ENCODE measurements around the gene RXFP2.

The RXFP2 gene

GRCh38 chr13:31803311-31803710 is 64.0 kb downstream of the RXFP2 start:
- H3K36me3 ChIP-seq (ENCODE audit: insufficient read depth, low read length), result no peaks in the 10 kb centered on the region
- H3K4me2 ChIP-seq (ENCODE audit: insufficient read depth, low read length), result no peak overlapping the region
- H3K79me2 ChIP-seq (ENCODE audit: insufficient read depth, low read length), result no peaks in the 10 kb centered on the region
- H3K9ac ChIP-seq (ENCODE audit: low read depth, low read length), result no peak overlapping the region
- no peaks in the 10 kb centered on the region for H3K9me3 ChIP-seq (ENCODE audit: insufficient read depth, low read length, severe bottlenecking)
- H3K4me3 ChIP-seq (ENCODE audit: low read depth in 1 of 2, low read length in 2 of 2), result no peak overlapping the region
- DNase-seq, result no peak
- H3K27me3 ChIP-seq (ENCODE audit: insufficient read depth, low read length, poor library complexity), result no peaks in the 10 kb centered on the region
- no peaks in the 10 kb centered on the region for H3K4me1 ChIP-seq (ENCODE audit: insufficient read depth, low read length)
- no peak overlapping the region for H2AFZ ChIP-seq (ENCODE audit: low read depth, low read length)
- H3K27ac ChIP-seq (ENCODE audit: low read length), result no peak overlapping the region
- TF ChIP-seq, protein P1, sequence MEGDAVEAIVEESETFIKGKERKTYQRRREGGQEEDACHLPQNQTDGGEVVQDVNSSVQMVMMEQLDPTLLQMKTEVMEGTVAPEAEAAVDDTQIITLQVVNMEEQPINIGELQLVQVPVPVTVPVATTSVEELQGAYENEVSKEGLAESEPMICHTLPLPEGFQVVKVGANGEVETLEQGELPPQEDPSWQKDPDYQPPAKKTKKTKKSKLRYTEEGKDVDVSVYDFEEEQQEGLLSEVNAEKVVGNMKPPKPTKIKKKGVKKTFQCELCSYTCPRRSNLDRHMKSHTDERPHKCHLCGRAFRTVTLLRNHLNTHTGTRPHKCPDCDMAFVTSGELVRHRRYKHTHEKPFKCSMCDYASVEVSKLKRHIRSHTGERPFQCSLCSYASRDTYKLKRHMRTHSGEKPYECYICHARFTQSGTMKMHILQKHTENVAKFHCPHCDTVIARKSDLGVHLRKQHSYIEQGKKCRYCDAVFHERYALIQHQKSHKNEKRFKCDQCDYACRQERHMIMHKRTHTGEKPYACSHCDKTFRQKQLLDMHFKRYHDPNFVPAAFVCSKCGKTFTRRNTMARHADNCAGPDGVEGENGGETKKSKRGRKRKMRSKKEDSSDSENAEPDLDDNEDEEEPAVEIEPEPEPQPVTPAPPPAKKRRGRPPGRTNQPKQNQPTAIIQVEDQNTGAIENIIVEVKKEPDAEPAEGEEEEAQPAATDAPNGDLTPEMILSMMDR (IDR thresholded peaks at IDR 0.05; ENCODE audit: borderline replicate concordance, extremely low read depth, low read length, poor library complexity, severe bottlenecking), result no peak
- no peak for TF ChIP-seq EZH2 (IDR thresholded peaks at IDR 0.05; ENCODE audit: borderline replicate concordance, low read depth, low read length, severe bottlenecking)
- no peak for ATAC-seq (ENCODE audit: insufficient read depth, low read depth)
- H4K20me1 ChIP-seq (ENCODE audit: insufficient read depth, low read length), result no peaks in the 10 kb centered on the region

DNA sequence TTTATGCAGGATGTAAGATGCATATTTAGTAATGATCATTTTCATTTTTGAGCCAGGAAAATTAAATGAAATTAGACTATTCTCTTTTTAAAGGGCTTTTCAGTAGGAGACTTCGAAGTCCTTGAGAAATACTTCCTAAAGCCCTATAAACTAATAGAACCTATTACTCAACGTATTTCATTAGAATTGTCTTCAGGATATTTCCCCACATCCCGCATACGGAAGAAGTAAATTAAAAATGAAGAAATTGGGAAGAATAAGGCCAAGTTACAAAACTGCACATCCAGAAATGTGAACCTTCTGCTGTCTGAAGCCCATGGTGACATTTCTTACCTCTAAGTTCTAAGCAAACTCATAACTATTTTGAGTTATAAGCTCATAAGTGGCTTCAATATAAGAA is 66.5 kb downstream of the RXFP2 start:
- H3K79me2 ChIP-seq (ENCODE audit: insufficient read depth, low read length), result no peaks in the 10 kb centered on the region
- no peaks in the 10 kb centered on the region for H3K36me3 ChIP-seq (ENCODE audit: insufficient read depth, low read length)
- H4K20me1 ChIP-seq (ENCODE audit: insufficient read depth, low read length), result no peaks in the 10 kb centered on the region
- no peak overlapping the region for H3K4me2 ChIP-seq (ENCODE audit: insufficient read depth, low read length)
- no peak overlapping the region for H3K27ac ChIP-seq (ENCODE audit: low read length)
- H2AFZ ChIP-seq (ENCODE audit: low read depth, low read length), result no peak overlapping the region
- H3K4me3 ChIP-seq (ENCODE audit: low read depth in 1 of 2, low read length in 2 of 2), result no peak overlapping the region
- TF ChIP-seq, protein P1 (IDR thresholded peaks at IDR 0.05; ENCODE audit: borderline replicate concordance, extremely low read depth, low read length, poor library complexity, severe bottlenecking), result no peak
- no peak for TF ChIP-seq EZH2 (IDR thresholded peaks at IDR 0.05; ENCODE audit: borderline replicate concordance, low read depth, low read length, severe bottlenecking)
- DNase-seq, result no peak
- H3K9ac ChIP-seq (ENCODE audit: low read depth, low read length), result no peak overlapping the region
- H3K9me3 ChIP-seq (ENCODE audit: insufficient read depth, low read length, severe bottlenecking), result peaks cover 3% of the 10 kb centered on the region
- no peaks in the 10 kb centered on the region for H3K27me3 ChIP-seq (ENCODE audit: insufficient read depth, low read length, poor library complexity)
- no peak for ATAC-seq (ENCODE audit: insufficient read depth, low read depth)
- no peaks in the 10 kb centered on the region for H3K4me1 ChIP-seq (ENCODE audit: insufficient read depth, low read length)

GRCh38 chr13:31807090-31807541 is 67.8 kb downstream of the RXFP2 start:
- DNase-seq, result no peak
- no peak overlapping the region for H2AFZ ChIP-seq (ENCODE audit: low read depth, low read length)
- no peaks in the 10 kb centered on the region for H3K4me1 ChIP-seq (ENCODE audit: insufficient read depth, low read length)
- peaks cover 3% of the 10 kb centered on the region for H3K9me3 ChIP-seq (ENCODE audit: insufficient read depth, low read length, severe bottlenecking)
- H4K20me1 ChIP-seq (ENCODE audit: insufficient read depth, low read length), result no peaks in the 10 kb centered on the region
- peak; percentile 37; the same call in 1 of the 3 replicates for ATAC-seq (ENCODE audit: insufficient read depth, low read depth)
- no peak overlapping the region for H3K4me2 ChIP-seq (ENCODE audit: insufficient read depth, low read length)
- no peaks in the 10 kb centered on the region for H3K36me3 ChIP-seq (ENCODE audit: insufficient read depth, low read length)
- H3K4me3 ChIP-seq (ENCODE audit: low read depth in 1 of 2, low read length in 2 of 2), result no peak overlapping the region
- no peak overlapping the region for H3K27ac ChIP-seq (ENCODE audit: low read length)
- TF ChIP-seq, protein P1 (IDR thresholded peaks at IDR 0.05; ENCODE audit: borderline replicate concordance, extremely low read depth, low read length, poor library complexity, severe bottlenecking), result no peak
- TF ChIP-seq EZH2 (IDR thresholded peaks at IDR 0.05; ENCODE audit: borderline replicate concordance, low read depth, low read length, severe bottlenecking), result no peak
- no peaks in the 10 kb centered on the region for H3K27me3 ChIP-seq (ENCODE audit: insufficient read depth, low read length, poor library complexity)
- H3K79me2 ChIP-seq (ENCODE audit: insufficient read depth, low read length), result no peaks in the 10 kb centered on the region
- H3K9ac ChIP-seq (ENCODE audit: low read depth, low read length), result no peak overlapping the region

- Histone ChIP-seq H3K27me3 (ENCODE audit: insufficient read depth, low read length, poor library complexity) (no peaks in the 10 kb centered on the region), H3K4me2 (ENCODE audit: insufficient read depth, low read length) (no peak overlapping the region), H3K27ac (ENCODE audit: low read length) (no peak overlapping the region), H3K79me2 (ENCODE audit: insufficient read depth, low read length) (no peaks in the 10 kb centered on the region), H2AFZ (ENCODE audit: low read depth, low read length) (no peak overlapping the region), H3K4me3 (ENCODE audit: low read depth in 1 of 2, low read length in 2 of 2) (no peak overlapping the region), H3K9ac (ENCODE audit: low read depth, low read length) (no peak overlapping the region), H4K20me1 (ENCODE audit: insufficient read depth, low read length) (no peaks in the 10 kb centered on the region), H3K9me3 (ENCODE audit: insufficient read depth, low read length, severe bottlenecking) (peaks cover 10% of the 10 kb centered on the region), H3K36me3 (ENCODE audit: insufficient read depth, low read length) (no peaks in the 10 kb centered on the region), H3K4me1 (ENCODE audit: insufficient read depth, low read length) (no peaks in the 10 kb centered on the region)
- DNase-seq (no peak), ATAC-seq (ENCODE audit: insufficient read depth, low read depth) (no peak)
- TF ChIP-seq, protein P1 (IDR thresholded peaks at IDR 0.05; ENCODE audit: borderline replicate concordance, extremely low read depth, low read length, poor library complexity, severe bottlenecking), result no peak
- TF ChIP-seq EZH2 (IDR thresholded peaks at IDR 0.05; ENCODE audit: borderline replicate concordance, low read depth, low read length, severe bottlenecking), result no peak
These were observed 75.2 kb downstream of the RXFP2 start for GRCh38 chr13:31814536-31814935.

All from DND-41 (cell line).